Suppressor macrophage (primary cell): ENCODE measurements around the gene RTEL1.

ENCODE experiments used
- DNase-seq, 4 experiments: peaks; one replicate each; pipeline ENCODE4 v3.0.0-alpha.2; 2020 to 2022

RTEL1 gene

GRCh38 chr20:63700199-63701050, 42.3 kb downstream of the RTEL1 start:
- DNase-seq = no peak

GRCh38 chr20:63701051-63701328, 42.9 kb downstream of the RTEL1 start:
- DNase-seq = no peak

GRCh38 chr20:63701329-63702035, 43.4 kb downstream of the RTEL1 start:
- DNase-seq = no peak

GRCh38 chr20:63702036-63702665, 44.0 kb downstream of the RTEL1 start:
- DNase-seq = no peak

- no peak for DNase-seq
Observed at GRCh38 chr20:63702751-63703470, 44.8 kb downstream of the RTEL1 start.

GRCh38 chr20:63703471-63703975, 45.4 kb downstream of the RTEL1 start:
- DNase-seq = no peak

- no peak for DNase-seq
Observed at GRCh38 chr20:63703976-63704748, 46.0 kb downstream of the RTEL1 start.

GRCh38 chr20:63704749-63705117, 46.6 kb downstream of the RTEL1 start:
- DNase-seq = no peak

GRCh38 chr20:63705232-63706026, 47.3 kb downstream of the RTEL1 start:
- no peak for DNase-seq

GRCh38 chr20:63706027-63706695, 48.0 kb downstream of the RTEL1 start:
- no peak for DNase-seq

GRCh38 chr20:63706852-63707557, 48.9 kb downstream of the RTEL1 start:
- DNase-seq = peak; percentile 69 to 90 (median 80)

- peak; percentile 93 to 98 (median 96) for DNase-seq
Observed at GRCh38 chr20:63707558-63708300, 49.6 kb downstream of the RTEL1 start, which contains the start of the genes ARFRP1 and ZGPAT. ARFRP1 (minus strand) TSS chr20:63707976; CDS start chr20:63707091, 885 bp downstream. ZGPAT (plus strand) TSS chr20:63708039; CDS start chr20:63708581, 542 bp downstream.

- peak in 1 of 4 experiments; percentile 45 for DNase-seq
Observed at GRCh38 chr20:63708301-63709148, 50.4 kb downstream of the RTEL1 start.

- no peak for DNase-seq
Observed at GRCh38 chr20:63709149-63709527, 51.0 kb downstream of the RTEL1 start.

- DNase-seq = no peak
Observed at GRCh38 chr20:63711085-63711645, 53.1 kb downstream of the RTEL1 start.

GRCh38 chr20:63712191-63712590, 54.1 kb downstream of the RTEL1 start:
- no peak for DNase-seq

GRCh38 chr20:63714858-63715257, 56.7 kb downstream of the RTEL1 start:
- no peak for DNase-seq

- no peak for DNase-seq
Observed at GRCh38 chr20:63718996-63719395, 60.9 kb downstream of the RTEL1 start.
